Peyer's patch (tissue), 4 donors: ENCODE results near the gene GH2.

Experiments
- CTCF ChIP-seq, 6 experiments: fragments of 450-650 bp in 4 of 6; fragments of 200-600 bp in 2 of 6; sonication (generic) in 1 of 6; IDR thresholded peaks; one replicate each; pipeline ENCODE4 v1.5.1; 2017 to 2019; ENCODE audit warnings: antibody characterized with exemption in 6 of 6, mild to moderate bottlenecking in 3 of 6, moderate library complexity in 1 of 6
- POLR2A ChIP-seq, 2 donors: fragments of 450-650 bp; IDR thresholded peaks; one replicate each; pipeline ENCODE4 v1.5.1; 2017; ENCODE audit warnings: antibody characterized with exemption in 2 of 2, mild to moderate bottlenecking in 2 of 2, moderate library complexity in 2 of 2

GRCh38 chr17:63830904-63831491 is 50.7 kb downstream of the GH2 start:
- TF ChIP-seq POLR2A (IDR thresholded peaks at IDR 0.05) = no peak
- TF ChIP-seq CTCF (IDR thresholded peaks at IDR 0.05) = no peak
